GM12875 (cell line): ENCODE data around the gene FAM3C.

Experiments used
- H3K4me3 ChIP-seq: one replicate; pipeline ENCODE4 v1.5.1; 2011; ENCODE audit warnings: low read depth, low read length, control low read depth
- TF ChIP-seq, protein P1 (sequence below): IDR thresholded peaks from 2 replicates; pipeline ENCODE4 v1.5.1; 2011; ENCODE audit warnings: low read depth, mild to moderate bottlenecking, control low read depth, inconsistent platforms, low read length, moderate library complexity, borderline replicate concordance; ENCODE audit not compliant: insufficient read depth

FAM3C gene

DNA sequence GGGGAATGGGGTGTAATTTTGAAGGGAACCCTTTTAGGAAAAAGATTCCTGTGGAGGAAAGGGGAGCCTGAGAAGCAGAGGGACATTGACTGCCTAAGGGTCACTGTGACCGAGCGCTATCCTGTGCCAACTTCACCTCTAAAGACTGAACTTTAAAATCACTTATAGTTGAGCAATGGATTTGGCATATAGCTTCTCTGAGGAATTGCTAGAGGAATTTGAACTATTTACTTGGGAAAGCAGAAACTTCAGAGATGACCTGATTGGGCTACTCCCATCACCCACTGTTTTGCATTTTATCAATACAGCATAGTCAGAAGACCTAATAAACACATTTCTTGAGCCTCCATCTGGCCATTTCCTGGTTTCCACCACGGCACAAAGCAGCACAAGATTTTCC, 91.0 kb downstream of the FAM3C start:
- TF ChIP-seq, protein P1, sequence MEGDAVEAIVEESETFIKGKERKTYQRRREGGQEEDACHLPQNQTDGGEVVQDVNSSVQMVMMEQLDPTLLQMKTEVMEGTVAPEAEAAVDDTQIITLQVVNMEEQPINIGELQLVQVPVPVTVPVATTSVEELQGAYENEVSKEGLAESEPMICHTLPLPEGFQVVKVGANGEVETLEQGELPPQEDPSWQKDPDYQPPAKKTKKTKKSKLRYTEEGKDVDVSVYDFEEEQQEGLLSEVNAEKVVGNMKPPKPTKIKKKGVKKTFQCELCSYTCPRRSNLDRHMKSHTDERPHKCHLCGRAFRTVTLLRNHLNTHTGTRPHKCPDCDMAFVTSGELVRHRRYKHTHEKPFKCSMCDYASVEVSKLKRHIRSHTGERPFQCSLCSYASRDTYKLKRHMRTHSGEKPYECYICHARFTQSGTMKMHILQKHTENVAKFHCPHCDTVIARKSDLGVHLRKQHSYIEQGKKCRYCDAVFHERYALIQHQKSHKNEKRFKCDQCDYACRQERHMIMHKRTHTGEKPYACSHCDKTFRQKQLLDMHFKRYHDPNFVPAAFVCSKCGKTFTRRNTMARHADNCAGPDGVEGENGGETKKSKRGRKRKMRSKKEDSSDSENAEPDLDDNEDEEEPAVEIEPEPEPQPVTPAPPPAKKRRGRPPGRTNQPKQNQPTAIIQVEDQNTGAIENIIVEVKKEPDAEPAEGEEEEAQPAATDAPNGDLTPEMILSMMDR = no peak
- H3K4me3 ChIP-seq = no peak overlapping the region

- no peak overlapping the region for H3K4me3 ChIP-seq
- TF ChIP-seq, protein P1 = no peak
These were observed 91.9 kb downstream of the FAM3C start for GRCh38 chr7:121304102-121304658.

- TF ChIP-seq, protein P1 = no peak
- no peak overlapping the region for H3K4me3 ChIP-seq
These were observed 92.5 kb downstream of the FAM3C start for GRCh38 chr7:121303422-121304101.

GRCh38 chr7:121302214-121302745, 93.8 kb downstream of the FAM3C start:
- no peak overlapping the region for H3K4me3 ChIP-seq
- TF ChIP-seq, protein P1 = no peak

GRCh38 chr7:121301446-121302213, 94.5 kb downstream of the FAM3C start:
- TF ChIP-seq, protein P1 = no peak

DNA sequence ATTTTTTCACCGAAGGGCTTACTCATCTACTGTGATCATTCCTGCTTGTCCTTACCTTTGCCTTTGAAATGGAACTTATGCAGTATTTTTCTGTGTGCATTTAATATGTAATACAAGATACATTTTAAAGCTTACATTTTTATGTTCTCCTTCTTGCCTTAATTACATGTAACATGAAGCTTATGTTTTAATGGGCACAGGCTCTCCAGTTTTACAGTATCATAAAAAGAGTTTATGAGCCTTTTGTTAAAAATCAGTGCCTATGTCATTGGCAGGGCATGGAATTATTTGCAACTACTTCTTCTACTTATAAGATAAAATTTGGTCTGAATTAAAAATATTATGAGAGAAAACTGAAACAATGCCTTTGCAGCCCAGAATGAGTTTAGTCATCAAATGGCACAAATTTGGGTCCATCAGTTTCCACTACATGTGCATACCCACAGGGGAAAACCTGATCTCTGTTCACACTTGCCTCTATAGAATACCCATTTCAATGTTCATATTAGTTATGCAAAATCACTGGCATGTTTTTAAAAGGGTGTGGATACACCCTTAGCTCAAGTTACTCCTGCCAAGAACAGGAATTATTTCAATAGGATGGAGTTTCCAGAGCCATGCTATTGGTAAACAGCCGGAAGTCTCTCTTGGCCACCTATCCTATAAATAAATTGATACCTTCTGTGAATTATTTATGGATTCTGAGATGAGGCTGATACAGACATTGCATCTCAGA, 95.3 kb downstream of the FAM3C start:
- H3K4me3 ChIP-seq = no peak overlapping the region
- TF ChIP-seq, protein P1 = no peak

More at GRCh38 chr7:121301446-121302213, 94.5 kb downstream of the FAM3C start:
- H3K4me3 ChIP-seq = no peak overlapping the region
